Effector memory CD4-positive, alpha-beta T cell (primary cell): Measurements from ENCODE around the gene OR10A2.
"Not testable (repeated sequence)": the region's sequence is repeated elsewhere in the genome, so short reads cannot be mapped to it uniquely, and the experiment has no call there.

Experiments
- DNase-seq, 3 donors: peaks; one replicate each; pipeline ENCODE4 v3.0.0-alpha.2; 2020
- H3K27ac ChIP-seq: 2 replicates; pipeline ENCODE4 v1.7.0; 2013; ENCODE audit warnings: mild to moderate bottlenecking, low read length, moderate library complexity; ENCODE audit not compliant: insufficient read depth, poor library complexity, severe bottlenecking
- H3K27me3 ChIP-seq: replicated peaks from 2 replicates; pipeline ENCODE4 v1.7.0; 2013; ENCODE audit warnings: mild to moderate bottlenecking, low read length; ENCODE audit not compliant: insufficient read depth, control insufficient read depth, poor library complexity, severe bottlenecking
- H3K36me3 ChIP-seq: 2 replicates; pipeline ENCODE4 v1.7.0; 2013; ENCODE audit warnings: mild to moderate bottlenecking, low read length, moderate library complexity; ENCODE audit not compliant: control insufficient read depth, insufficient read depth
- H3K4me1 ChIP-seq: 2 replicates; pipeline ENCODE4 v1.7.0; 2013; ENCODE audit warnings: low read length, mild to moderate bottlenecking; ENCODE audit not compliant: control insufficient read depth, insufficient read depth, poor library complexity, severe bottlenecking
- H3K4me3 ChIP-seq: 2 replicates; pipeline ENCODE4 v1.7.0; 2013; ENCODE audit warnings: low read length, low read depth, mild to moderate bottlenecking; ENCODE audit not compliant: insufficient read depth, poor library complexity, severe bottlenecking
- H3K9me3 ChIP-seq: 2 replicates; pipeline ENCODE4 v1.7.0; 2013; ENCODE audit warnings: mild to moderate bottlenecking, low read length, moderate library complexity; ENCODE audit not compliant: control insufficient read depth

OR10A2 gene

GRCh38 chr11:6900327-6900999, 37.6 kb downstream of the OR10A2 start:
- DNase-seq, result no peak
- no peaks in the 10 kb centered on the region for H3K36me3 ChIP-seq
- peaks cover 4% of the 10 kb centered on the region for H3K27me3 ChIP-seq
- H3K4me3 ChIP-seq, result no peak overlapping the region
- H3K9me3 ChIP-seq, result no peaks in the 10 kb centered on the region
- H3K4me1 ChIP-seq, result no peaks in the 10 kb centered on the region
- no peak overlapping the region for H3K27ac ChIP-seq

- not testable (repeated sequence) for DNase-seq, H3K27me3 ChIP-seq, H3K27ac ChIP-seq
These were observed 41.9 kb downstream of the OR10A2 start for GRCh38 chr11:6904804-6905203.

GRCh38 chr11:6911378-6911777, 48.5 kb downstream of the OR10A2 start:
- no peak overlapping the region for H3K27ac ChIP-seq
- no peaks in the 10 kb centered on the region for H3K4me1 ChIP-seq
- no peaks in the 10 kb centered on the region for H3K9me3 ChIP-seq
- no peaks in the 10 kb centered on the region for H3K27me3 ChIP-seq
- no peaks in the 10 kb centered on the region for H3K36me3 ChIP-seq
- DNase-seq, result no peak
- H3K4me3 ChIP-seq, result no peak overlapping the region

More at GRCh38 chr11:6904804-6905203, 41.9 kb downstream of the OR10A2 start:
- not testable (repeated sequence) for H3K36me3 ChIP-seq, H3K4me3 ChIP-seq, H3K4me1 ChIP-seq, H3K9me3 ChIP-seq

GRCh38 chr11:6911948-6912347, 49.1 kb downstream of the OR10A2 start:
- no peaks in the 10 kb centered on the region for H3K4me1 ChIP-seq
- H3K27ac ChIP-seq, result no peak overlapping the region
- no peaks in the 10 kb centered on the region for H3K9me3 ChIP-seq
- H3K27me3 ChIP-seq, result no peaks in the 10 kb centered on the region
- H3K4me3 ChIP-seq, result no peak overlapping the region
- H3K36me3 ChIP-seq, result no peaks in the 10 kb centered on the region
- DNase-seq, result no peak

GRCh38 chr11:6919698-6920097, 56.8 kb downstream of the OR10A2 start:
- H3K9me3 ChIP-seq, result no peaks in the 10 kb centered on the region
- H3K36me3 ChIP-seq, result no peaks in the 10 kb centered on the region
- H3K27ac ChIP-seq, result no peak overlapping the region
- H3K4me1 ChIP-seq, result no peaks in the 10 kb centered on the region
- no peak overlapping the region for H3K4me3 ChIP-seq
- no peak for DNase-seq
- H3K27me3 ChIP-seq, result no peaks in the 10 kb centered on the region

- Histone ChIP-seq H3K36me3 (no peaks in the 10 kb centered on the region), H3K9me3 (no peaks in the 10 kb centered on the region), H3K27ac (no peak within 1 kb of the TSS), H3K4me3 (no peak within 1 kb of the TSS), H3K27me3 (no peaks in the 10 kb centered on the region), H3K4me1 (no peaks in the 10 kb centered on the region)
- DNase-seq, result no peak
These were observed 57.8 kb downstream of the OR10A2 start, which contains the start of gene OR2D3 for GRCh38 chr11:6920702-6921101. TSS of gene OR2D3 (plus strand) at chr11:6921002. CDS start at chr11:6921002, 0 bp downstream.
